GM23338 (cell line): ENCODE measurements around the gene KLHL28. TPM values are rescaled to one million over a fixed set of nuclear protein-coding genes. Genes with fewer than 3 reads are reported as not detected.
A peak's percentile ranks its signal among the peaks of the same experiment; 100 is the strongest.

Source experiments
- ATAC-seq: fragments of 200-7000 bp; cut with Tn5 transposase; 3 replicates; pipeline ENCODE4 v1.9.1; 2020
- DNase-seq: peaks from one replicate; pipeline ENCODE4 v3.0.0-alpha.2; 2015; ENCODE audit warnings: low spot score
- H2AFZ ChIP-seq: fragments of 200-600 bp; sonication (generic); 2 replicates; pipeline ENCODE4 v1.8.0; 2016; ENCODE audit warnings: antibody characterized with exemption, mild to moderate bottlenecking, moderate library complexity
- H3F3A ChIP-seq: fragments of 200-600 bp; sonication (generic); replicated peaks from 2 replicates; pipeline ENCODE4 v1.8.0; 2017; ENCODE audit warnings: antibody characterized with exemption, mixed run types, low read depth
- H3K27ac ChIP-seq: fragments of 200-600 bp; sonication (generic); 2 replicates; pipeline ENCODE4 v1.6.1; 2016; ENCODE audit warnings: low read depth
- H3K27me3 ChIP-seq: fragments of 200-600 bp; sonication (generic); 2 replicates; pipeline ENCODE4 v1.8.0; 2016; ENCODE audit warnings: mild to moderate bottlenecking, mixed run types, moderate library complexity; ENCODE audit not compliant: insufficient read depth
- H3K36me3 ChIP-seq: fragments of 200-600 bp; sonication (generic); 2 replicates; pipeline ENCODE4 v1.8.0; 2016; ENCODE audit warnings: mild to moderate bottlenecking; ENCODE audit not compliant: insufficient read depth
- H3K4me1 ChIP-seq: fragments of 200-600 bp; sonication (generic); 2 replicates; pipeline ENCODE4 v1.8.0; 2016; ENCODE audit warnings: mild to moderate bottlenecking, moderate library complexity; ENCODE audit not compliant: insufficient read depth
- H3K4me2 ChIP-seq: fragments of 200-600 bp; sonication (generic); 2 replicates; pipeline ENCODE4 v1.7.1; 2017; ENCODE audit warnings: mixed run types
- H3K4me3 ChIP-seq: fragments of 200-600 bp; sonication (generic); 2 replicates; pipeline ENCODE4 v1.6.1; 2016; ENCODE audit warnings: mixed run types
- H3K79me2 ChIP-seq: fragments of 200-600 bp; sonication (generic); replicated peaks from 2 replicates; pipeline ENCODE4 v1.8.0; 2017; ENCODE audit warnings: mild to moderate bottlenecking; ENCODE audit not compliant: insufficient read depth
- H3K9me2 ChIP-seq: fragments of 200-600 bp; sonication (generic); 2 replicates; pipeline ENCODE4 v1.8.0; 2017; ENCODE audit not compliant: insufficient read depth
- H4K20me1 ChIP-seq: fragments of 200-600 bp; sonication (generic); replicated peaks from 2 replicates; pipeline ENCODE4 v1.8.0; 2017; ENCODE audit warnings: mild to moderate bottlenecking; ENCODE audit not compliant: insufficient read depth
- H3K27ac Mint-ChIP-seq: 2 replicates; pipeline ENCODE4 v1.8.0; 2020; ENCODE audit warnings: inconsistent platforms, mild to moderate bottlenecking, moderate library complexity, mixed read lengths
- H3K27me3 Mint-ChIP-seq: 3 replicates; pipeline ENCODE4 v1.8.0; 2022; ENCODE audit warnings: low read depth, mild to moderate bottlenecking, moderate library complexity, mixed read lengths, inconsistent platforms; ENCODE audit not compliant: insufficient read depth, poor library complexity
- H3K36me3 Mint-ChIP-seq: 3 replicates; pipeline ENCODE4 v1.8.0; 2021; ENCODE audit warnings: low read depth, mild to moderate bottlenecking, inconsistent platforms, moderate library complexity, mixed read lengths
- H3K4me1 Mint-ChIP-seq: 3 replicates; pipeline ENCODE4 v1.8.0; 2020; ENCODE audit warnings: mild to moderate bottlenecking, inconsistent platforms, mixed read lengths
- H3K4me3 Mint-ChIP-seq: 3 replicates; pipeline ENCODE4 v1.8.0; 2021; ENCODE audit warnings: moderate library complexity, mild to moderate bottlenecking, inconsistent platforms, mixed read lengths
- H3K9me3 Mint-ChIP-seq: 3 replicates; pipeline ENCODE4 v1.8.0; 2020; ENCODE audit warnings: moderate library complexity, mild to moderate bottlenecking, inconsistent platforms, mixed read lengths
- NANOG ChIP-seq: IDR thresholded peaks from 2 replicates; pipeline ENCODE4 v1.6.1; 2016; ENCODE audit warnings: antibody characterized with exemption, borderline replicate concordance
- REST ChIP-seq: IDR thresholded peaks from one replicate; pipeline ENCODE4 v1.6.1; 2018; ENCODE audit warnings: antibody characterized with exemption; ENCODE audit not compliant: unreplicated experiment
- polyA plus RNA-seq: library from polyadenylated mRNA; unstranded; fragments of >200 nt; fragmentation: Nextera tagmentation; extraction: Ambion mirVana; gene quantifications from 2 replicates; pipeline ENCODE4 v1.2.1, GENCODE V29; 2016
- total RNA-seq: library from RNA; depleted of rRNA; stranded (reverse); fragments of >200 nt; shearing (Covaris generic); gene quantifications from 2 replicates; pipeline ENCODE4 v1.2.3, GENCODE V29; 2014; rRNA removed

Gene KLHL28
- total and polyA plus RNA-seq, 2 experiments from 2014 or later, result 7.7 to 10.6 TPM

GRCh38 chr14:44880791-44881190 is 81.0 kb downstream of the KLHL28 start:
- Histone ChIP-seq H3K36me3 (no peaks in the 10 kb centered on the region), H3K27ac (no peak overlapping the region), H3K4me3 (no peak overlapping the region), H3F3A (no peaks in the 10 kb centered on the region), H3K79me2 (no peaks in the 10 kb centered on the region), H3K4me2 (no peak overlapping the region), H4K20me1 (no peaks in the 10 kb centered on the region), H3K27me3 (no peaks in the 10 kb centered on the region), H2AFZ (no peak overlapping the region), H3K4me1 (no peaks in the 10 kb centered on the region), H3K9me2 (no peaks in the 10 kb centered on the region; the same call in 1 of the 2 replicates)
- no peak overlapping the region for H3K27ac Mint-ChIP-seq
- H3K4me1 Mint-ChIP-seq, result no peaks in the 10 kb centered on the region; the same call in 2 of the 3 replicates
- H3K27me3 Mint-ChIP-seq, result no peaks in the 10 kb centered on the region
- H3K36me3 Mint-ChIP-seq, result peaks cover 2% of the 10 kb centered on the region; the same call in 2 of the 3 replicates
- no peak for ATAC-seq
- TF ChIP-seq REST (peak; percentile 24), NANOG (no peak)
- no peak for DNase-seq
- peaks cover 10% of the 10 kb centered on the region for H3K9me3 Mint-ChIP-seq
- no peak overlapping the region for H3K4me3 Mint-ChIP-seq

Other genes with a start within 250 kb of the KLHL28 start
- gene TOGARAM1, start 243 bp upstream of the KLHL28 start, total RNA-seq, result 9.8 and 10.8 TPM in 2 replicates
- 5.8 and 9.6 TPM in 2 replicates for gene TOGARAM1, start 243 bp upstream of the KLHL28 start, polyA plus RNA-seq
- 23.9 and 56.9 TPM in 2 replicates for gene PRPF39, start 122.2 kb upstream of the KLHL28 start, total RNA-seq
- gene PRPF39, start 122.2 kb upstream of the KLHL28 start, polyA plus RNA-seq, result 27.0 and 30.7 TPM in 2 replicates
- 114 and 120 TPM in 2 replicates for gene FKBP3, start 172.5 kb upstream of the KLHL28 start, total RNA-seq
- gene FKBP3, start 172.5 kb upstream of the KLHL28 start, polyA plus RNA-seq, result 699 and 741 TPM in 2 replicates
- 21.1 and 24.5 TPM in 2 replicates for gene FANCM, start 174.0 kb upstream of the KLHL28 start, total RNA-seq
- 18.1 and 19.6 TPM in 2 replicates for gene FANCM, start 174.0 kb upstream of the KLHL28 start, polyA plus RNA-seq